Retinal pigment epithelial cell (primary cell): Measurements from ENCODE around the gene B4GALNT2.
"Not testable (repeated sequence)": the region's sequence is repeated elsewhere in the genome, so short reads cannot be mapped to it uniquely, and the experiment has no call there.

Experiments
- DNase-seq: peaks from one replicate; pipeline ENCODE4 v3.0.0-alpha.2; 2010; ENCODE audit warnings: low read depth
- H3K4me3 ChIP-seq: 2 replicates; pipeline ENCODE4 v1.5.1; 2011; ENCODE audit warnings: mild to moderate bottlenecking, low read length, control low read depth, moderate library complexity
- TF ChIP-seq, protein P1 (sequence below): conservative IDR thresholded peaks from 2 replicates; pipeline ENCODE4 v1.5.1; 2011; ENCODE audit warnings: low read depth, low read length, control low read depth, inconsistent platforms

The B4GALNT2 gene, protein sequence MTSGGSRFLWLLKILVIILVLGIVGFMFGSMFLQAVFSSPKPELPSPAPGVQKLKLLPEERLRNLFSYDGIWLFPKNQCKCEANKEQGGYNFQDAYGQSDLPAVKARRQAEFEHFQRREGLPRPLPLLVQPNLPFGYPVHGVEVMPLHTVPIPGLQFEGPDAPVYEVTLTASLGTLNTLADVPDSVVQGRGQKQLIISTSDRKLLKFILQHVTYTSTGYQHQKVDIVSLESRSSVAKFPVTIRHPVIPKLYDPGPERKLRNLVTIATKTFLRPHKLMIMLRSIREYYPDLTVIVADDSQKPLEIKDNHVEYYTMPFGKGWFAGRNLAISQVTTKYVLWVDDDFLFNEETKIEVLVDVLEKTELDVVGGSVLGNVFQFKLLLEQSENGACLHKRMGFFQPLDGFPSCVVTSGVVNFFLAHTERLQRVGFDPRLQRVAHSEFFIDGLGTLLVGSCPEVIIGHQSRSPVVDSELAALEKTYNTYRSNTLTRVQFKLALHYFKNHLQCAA

GRCh38 chr17:49132699-49133364 lies at the start of gene B4GALNT2:
TSS of gene B4GALNT2 (plus strand) at chr17:49132769. CDS start at chr17:49132793, 24 bp downstream.
- peak within 1 kb of the TSS; percentile 45 for H3K4me3 ChIP-seq
- no peak for DNase-seq
- TF ChIP-seq, protein P1, sequence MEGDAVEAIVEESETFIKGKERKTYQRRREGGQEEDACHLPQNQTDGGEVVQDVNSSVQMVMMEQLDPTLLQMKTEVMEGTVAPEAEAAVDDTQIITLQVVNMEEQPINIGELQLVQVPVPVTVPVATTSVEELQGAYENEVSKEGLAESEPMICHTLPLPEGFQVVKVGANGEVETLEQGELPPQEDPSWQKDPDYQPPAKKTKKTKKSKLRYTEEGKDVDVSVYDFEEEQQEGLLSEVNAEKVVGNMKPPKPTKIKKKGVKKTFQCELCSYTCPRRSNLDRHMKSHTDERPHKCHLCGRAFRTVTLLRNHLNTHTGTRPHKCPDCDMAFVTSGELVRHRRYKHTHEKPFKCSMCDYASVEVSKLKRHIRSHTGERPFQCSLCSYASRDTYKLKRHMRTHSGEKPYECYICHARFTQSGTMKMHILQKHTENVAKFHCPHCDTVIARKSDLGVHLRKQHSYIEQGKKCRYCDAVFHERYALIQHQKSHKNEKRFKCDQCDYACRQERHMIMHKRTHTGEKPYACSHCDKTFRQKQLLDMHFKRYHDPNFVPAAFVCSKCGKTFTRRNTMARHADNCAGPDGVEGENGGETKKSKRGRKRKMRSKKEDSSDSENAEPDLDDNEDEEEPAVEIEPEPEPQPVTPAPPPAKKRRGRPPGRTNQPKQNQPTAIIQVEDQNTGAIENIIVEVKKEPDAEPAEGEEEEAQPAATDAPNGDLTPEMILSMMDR, result no peak

GRCh38 chr17:49085046-49085445 lies 47.5 kb upstream of the B4GALNT2 start:
- not testable (repeated sequence) for DNase-seq, H3K4me3 ChIP-seq

GRCh38 chr17:49085565-49086315 lies 46.8 kb upstream of the B4GALNT2 start:
- DNase-seq, result no peak
- no peak overlapping the region for H3K4me3 ChIP-seq
- TF ChIP-seq, protein P1, result no peak

DNA sequence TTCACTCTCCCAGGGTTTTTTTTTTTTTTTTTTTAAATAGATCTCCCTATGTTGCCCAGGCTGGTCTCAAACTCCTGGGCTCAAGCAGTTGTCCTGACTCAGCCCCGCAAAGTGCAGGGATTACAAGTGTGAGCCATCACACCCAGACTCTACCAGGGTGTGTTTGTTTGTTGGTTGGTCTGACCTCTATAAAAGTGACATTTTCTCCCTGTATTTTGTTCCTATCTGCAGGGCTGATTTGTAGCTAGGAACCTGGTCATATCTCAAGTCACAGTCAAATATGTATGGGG lies 46.3 kb upstream of the B4GALNT2 start:
- no peak for DNase-seq
- H3K4me3 ChIP-seq, result no peak overlapping the region
- TF ChIP-seq, protein P1, result no peak

GRCh38 chr17:49086649-49087048 lies 45.9 kb upstream of the B4GALNT2 start:
- TF ChIP-seq, protein P1, result no peak

GRCh38 chr17:49089094-49089493 lies 43.5 kb upstream of the B4GALNT2 start:
- DNase-seq, result no peak
- no peak overlapping the region for H3K4me3 ChIP-seq
- TF ChIP-seq, protein P1, result no peak

More at GRCh38 chr17:49086649-49087048, 45.9 kb upstream of the B4GALNT2 start:
- H3K4me3 ChIP-seq, result no peak overlapping the region
- DNase-seq, result no peak

- no peak overlapping the region for H3K4me3 ChIP-seq
- TF ChIP-seq, protein P1, result no peak
- DNase-seq, result no peak
Measured at GRCh38 chr17:49090878-49091594, 41.5 kb upstream of the B4GALNT2 start.
